K562 (cell line): ENCODE results near the gene COL6A2. TPM values are rescaled to one million over a fixed set of nuclear protein-coding genes. Genes with fewer than 3 reads are reported as not detected.

Experiments used
- ATAC-seq: fragments of 200-7000 bp; cut with Tn5 transposase; 3 replicates; pipeline ENCODE4 v1.9.1; 2020; ENCODE audit warnings: moderate library complexity
- BruUV-seq: library from RNA; stranded (reverse); fragments of 400-500 nt; replicated peaks from 2 replicates; lab custom pipeline; 2021; lab: Mats Ljungman, UMichigan
- CTCF ChIA-PET: fragments of 300-600 bp; formaldehyde crosslinking; extraction: SDS; loops from one replicate; lab custom pipeline; 2021; ENCODE audit warnings: low intra/inter-chr PET ratio; lab: Yijun Ruan, JAX
- POLR2A ChIA-PET: fragments of 300-600, 350-650 bp; sonication (Branson Sonifier 250); formaldehyde crosslinking; extraction: SDS; loops from one replicate; lab custom pipeline; 2021; ENCODE audit warnings: antibody characterized with exemption, inconsistent platforms; lab: Yijun Ruan, JAX
- DNase-seq, 4 experiments: peaks; one replicate each; pipeline versions ENCODE4 v3.0.0 to v3.0.0-alpha.2; 2011 to 2018; ENCODE audit warnings: low spot score in 3 of 4, mixed read lengths in 3 of 4; ENCODE audit errors: extremely low read depth in 1 of 4
- FAIRE-seq: peaks from 2 replicates; lab custom pipeline; 2011; peaks lifted over from hg19 to GRCh38; lab: Jason Lieb, UNC
- H2AFZ ChIP-seq: 2 replicates; pipeline ENCODE4 v1.6.0; 2011; ENCODE audit warnings: low read depth, low read length, control low read depth, inconsistent platforms
- H3K27ac ChIP-seq: fragments of 200-600 bp; 3 replicates; pipeline ENCODE4 v1.8.0; 2011; ENCODE audit warnings: low read depth, mild to moderate bottlenecking, control low read depth, inconsistent platforms, low read length, moderate library complexity, mixed read lengths; ENCODE audit errors: extremely low read depth
- H3K27me3 ChIP-seq, 2 experiments: fragments of 300-600 bp in 1 of 2; 2 replicates in 1 of 2; 3 replicates in 1 of 2; pipeline versions ENCODE4 v1.6.0 to v1.8.0; 2011; ENCODE audit warnings: inconsistent platforms in 2 of 2, low read length in 2 of 2, mild to moderate bottlenecking in 1 of 2, mixed read lengths in 1 of 2, moderate library complexity in 1 of 2; ENCODE audit not compliant: control insufficient read depth in 2 of 2, insufficient read depth in 2 of 2
- H3K36me3 ChIP-seq: fragments of 300-600 bp; 3 replicates; pipeline ENCODE4 v1.8.0; 2011; ENCODE audit warnings: mild to moderate bottlenecking, low read length, inconsistent platforms; ENCODE audit not compliant: control insufficient read depth, insufficient read depth
- H3K4me1 ChIP-seq, 2 experiments: fragments of 200-600 bp in 1 of 2; replicated peaks in 1 of 2; 2 replicates in 1 of 2; 3 replicates in 1 of 2; pipeline versions ENCODE4 v1.5.1 to v1.8.0; 2011; ENCODE audit warnings: inconsistent platforms in 2 of 2, low read length in 2 of 2, mild to moderate bottlenecking in 1 of 2, mixed read lengths in 1 of 2, moderate library complexity in 1 of 2; ENCODE audit not compliant: control insufficient read depth in 2 of 2, insufficient read depth in 2 of 2
- H3K4me2 ChIP-seq: 2 replicates; pipeline ENCODE4 v1.6.1; 2011; ENCODE audit warnings: low read length, control low read depth, inconsistent platforms, mixed read lengths; ENCODE audit not compliant: insufficient read depth
- H3K4me3 ChIP-seq: fragments of 200-600 bp; sonication (generic), shearing (Covaris generic); 2 replicates; pipeline ENCODE4 v1.5.1; 2016; ENCODE audit warnings: control low read depth, inconsistent platforms
- H3K79me2 ChIP-seq: fragments of 200-600 bp; 3 replicates; pipeline ENCODE4 v1.8.0; 2011; ENCODE audit warnings: low read length, inconsistent platforms; ENCODE audit not compliant: control insufficient read depth, insufficient read depth
- H3K9ac ChIP-seq, 2 experiments: 2 replicates each; pipeline versions ENCODE4 v1.6.0 to v1.6.1; 2011; ENCODE audit warnings: low read depth in 2 of 2, low read length in 2 of 2, control low read depth in 1 of 2, inconsistent platforms in 1 of 2, mild to moderate bottlenecking in 1 of 2, mixed read lengths in 1 of 2; ENCODE audit not compliant: insufficient read depth in 1 of 2
- H3K9me1 ChIP-seq: one replicate; pipeline ENCODE4 v1.6.0; 2011; ENCODE audit warnings: inconsistent platforms, mild to moderate bottlenecking, low read length, moderate library complexity; ENCODE audit not compliant: control insufficient read depth, insufficient read depth
- H3K9me3 ChIP-seq: replicated peaks from 2 replicates; pipeline ENCODE4 v1.5.1; 2011; ENCODE audit warnings: low read depth, low read length, inconsistent platforms; ENCODE audit not compliant: control insufficient read depth, insufficient read depth
- H4K20me1 ChIP-seq: replicated peaks from 2 replicates; pipeline ENCODE4 v1.6.1; 2011; ENCODE audit warnings: low read length, inconsistent platforms, mixed read lengths; ENCODE audit not compliant: control insufficient read depth, insufficient read depth
- ARID4B ChIP-seq: sonication (generic); formaldehyde crosslinking; IDR thresholded peaks from 2 replicates; pipeline ENCODE4 v1.8.0; 2022; ENCODE audit warnings: mild to moderate bottlenecking, missing genetic modification reagents
- ATF1 ChIP-seq, 2 experiments: fragments of 450-650 bp in 1 of 2; IDR thresholded peaks; 2 replicates each; pipeline ENCODE4 v1.6.1; 2016; ENCODE audit warnings: missing compliant biosample characterization in 1 of 2, missing genetic modification characterization in 1 of 2
- DEAF1 ChIP-seq: fragments of 450-650 bp; formaldehyde crosslinking; IDR thresholded peaks from 2 replicates; pipeline ENCODE4 v1.4.0; 2020; ENCODE audit warnings: mild to moderate bottlenecking, moderate library complexity
- HLTF ChIP-seq: fragments of 450-650 bp; IDR thresholded peaks from 2 replicates; pipeline ENCODE4 v1.6.1; 2016
- POLR2G ChIP-seq: fragments of 200-400 bp; formaldehyde crosslinking; IDR thresholded peaks from 2 replicates; pipeline ENCODE4 v1.6.1; 2017; ENCODE audit warnings: low read depth, mild to moderate bottlenecking, antibody characterized with exemption, low read length, moderate library complexity
- ZNF263 ChIP-seq: sonication (generic); formaldehyde crosslinking; IDR thresholded peaks from 2 replicates; pipeline ENCODE4 v1.8.0; 2022; ENCODE audit warnings: mild to moderate bottlenecking, missing genetic modification reagents, borderline replicate concordance
- ZNF695 ChIP-seq: fragments of 450-650 bp; formaldehyde crosslinking; IDR thresholded peaks from 2 replicates; pipeline ENCODE4 v1.4.0; 2020; ENCODE audit warnings: mild to moderate bottlenecking, moderate library complexity
- WGBS: fragments of 100-300 bp; shearing (Covaris generic); methylation state at CpG from one replicate; pipeline ENCODE4 v1.1.6; 2016; ENCODE audit warnings: low coverage, mixed read lengths; ENCODE audit not compliant: insufficient coverage; ENCODE audit errors: missing lambda C conversion rate; 5-methylcytosine and 5-hydroxymethylcytosine counted together
- in situ Hi-C: fragments of 300-500 bp; cut with MboI; formaldehyde crosslinking; loops from 4 replicates; pipeline ENCODE4 v1.15.0; 2018; ENCODE audit warnings: inconsistent platforms, mixed read lengths
- intact Hi-C: fragments of 100-400 bp; cut with micrococcal nuclease; formaldehyde crosslinking; loops from 2 replicates; pipeline ENCODE4 v1.14.2; 2022
- polyA plus RNA-seq, 8 experiments: library from polyadenylated mRNA; depleted of rRNA in 4 of 8; stranded (reverse) in 5 of 8; unstranded in 3 of 8; fragments of >200 nt; fragmentation: Nextera tagmentation in 2 of 8; fragmentation: Illumina TruSeq in 1 of 8; extraction: Ambion mirVana in 2 of 8; extraction: Trizol in 1 of 8; gene quantifications; 2 replicates each; pipeline versions ENCODE4 v1.2.1 to v1.2.3, GENCODE V29; 2011 to 2014; ENCODE audit warnings: inconsistent platforms in 1 of 8, missing spikeins in 1 of 8
- total RNA-seq, 7 experiments: library from RNA; depleted of rRNA in 6 of 7; stranded (reverse); fragments of >200 nt in 6 of 7; fragmentation: Illumina TruSeq in 2 of 7; extraction: Trizol in 2 of 7; gene quantifications; 2 replicates each; pipeline versions ENCODE4 v1.2.1 to v1.2.3, GENCODE V29; 2011 to 2021; ENCODE audit warnings: low replicate concordance in 1 of 7

COL6A2 gene
- total and polyA plus RNA-seq, 9 of the 15 experiments (the other 6 are each of a cell fraction or from before 2014, with no cell fraction given), result 0.07 to 1.1 (median 0.24) TPM; not detected in 3

GRCh38 chr21:46168238-46168637, 70.3 kb downstream of the COL6A2 start:
- H3K36me3 ChIP-seq, result peaks cover 42% of the 10 kb centered on the region; the same call in 2 of the 3 replicates
- WGBS, result 77% methylated on average over 14 of the region's 14 CpGs
- no peak overlapping the region for H3K4me3 ChIP-seq
- CTCF ChIA-PET, result no interaction called here
- H3K9me1 ChIP-seq, result peaks cover 5% of the 10 kb centered on the region
- BruUV-seq, result no TSS peak
- peaks cover 14% of the 10 kb centered on the region; the same call in 1 of the 2 replicates for H4K20me1 ChIP-seq
- H3K27ac ChIP-seq, result no peak overlapping the region
- no peak for FAIRE-seq
- peaks cover 34% of the 10 kb centered on the region for H3K79me2 ChIP-seq
- H3K4me2 ChIP-seq, result no peak overlapping the region
- H3K9me3 ChIP-seq, result peaks cover 3% of the 10 kb centered on the region; the same call in 1 of the 2 replicates
- no peak for ATAC-seq
- intact Hi-C loops, result no loop called here
- POLR2A ChIA-PET, result interaction anchor here (0.6 to 1.0 kb wide), 2 partner anchors 14 to 229 kb away, joined by 3 read pairs; no protein-coding TSS in a partner anchor
- peaks cover 2 to 21% of the 10 kb centered on the region in 2 experiments; a peak in 4 of 5 replicates for H3K4me1 ChIP-seq
- H3K27me3 ChIP-seq, result no peaks in the 10 kb centered on the region
- no peak for TF ChIP-seq DEAF1 (CRISPR knock-in tag)
- no peak for TF ChIP-seq ARID4B
- peak; percentile 39; the same call in 1 of the 2 replicates for TF ChIP-seq ZNF263 (CRISPR knock-in tag)
- TF ChIP-seq ZNF695, result no peak
- TF ChIP-seq POLR2G, result 0 out of 2 replicates have a peak, but pooled peaks have one; percentile 27
- no peak for TF ChIP-seq ATF1 (CRISPR knock-in tag; IDR thresholded peaks at IDR 0.05)
- no peak for TF ChIP-seq ATF1 (tag; IDR thresholded peaks at IDR 0.05)
- no peak for TF ChIP-seq HLTF
- no peak overlapping the region for H2AFZ ChIP-seq
- in situ Hi-C loops, result no loop called here
- 0 out of 4 replicates have a peak overlapping the region, but pooled peaks of 1 of the 2 experiments have one; percentile 48 for H3K9ac ChIP-seq
- DNase-seq, result no peak
